Nephron (organoid): ENCODE measurements around the gene ZNF627.

Experiments
- H3K27ac Mint-ChIP-seq, 3 experiments: 2 replicates each; pipeline ENCODE4 v1.8.0; 2020; ENCODE audit warnings: mixed read lengths in 3 of 3, mild to moderate bottlenecking in 2 of 3, moderate library complexity in 1 of 3
- H3K27me3 Mint-ChIP-seq: 2 replicates; pipeline ENCODE4 v1.8.0; 2021; ENCODE audit warnings: low read depth, mild to moderate bottlenecking, moderate library complexity, mixed read lengths
- H3K36me3 Mint-ChIP-seq: 2 replicates; pipeline ENCODE4 v1.8.0; 2020; ENCODE audit warnings: low read depth, mixed read lengths
- H3K4me1 Mint-ChIP-seq: 2 replicates; pipeline ENCODE4 v1.8.0; 2020; ENCODE audit warnings: mixed read lengths
- H3K4me3 Mint-ChIP-seq, 3 experiments: 2 replicates each; pipeline ENCODE4 v1.8.0; 2020; ENCODE audit warnings: mild to moderate bottlenecking in 3 of 3, mixed read lengths in 3 of 3, moderate library complexity in 2 of 3
- H3K9me3 Mint-ChIP-seq: 2 replicates; pipeline ENCODE4 v1.8.0; 2020; ENCODE audit warnings: mixed read lengths
- TF ChIP-seq, protein P1 (sequence below), 3 experiments: fragments of 200-600 bp; sonication (generic); IDR thresholded peaks; one replicate each; pipeline ENCODE4 v1.5.0; 2021; ENCODE audit warnings: antibody characterized with exemption in 3 of 3; ENCODE audit not compliant: unreplicated experiment in 3 of 3

The ZNF627 gene

GRCh38 chr19:11658970-11659369 lies 61.7 kb downstream of the ZNF627 start:
- H3K27ac Mint-ChIP-seq = no peak overlapping the region
- H3K9me3 Mint-ChIP-seq = peaks cover 49% of the 10 kb centered on the region
- TF ChIP-seq, protein P1, sequence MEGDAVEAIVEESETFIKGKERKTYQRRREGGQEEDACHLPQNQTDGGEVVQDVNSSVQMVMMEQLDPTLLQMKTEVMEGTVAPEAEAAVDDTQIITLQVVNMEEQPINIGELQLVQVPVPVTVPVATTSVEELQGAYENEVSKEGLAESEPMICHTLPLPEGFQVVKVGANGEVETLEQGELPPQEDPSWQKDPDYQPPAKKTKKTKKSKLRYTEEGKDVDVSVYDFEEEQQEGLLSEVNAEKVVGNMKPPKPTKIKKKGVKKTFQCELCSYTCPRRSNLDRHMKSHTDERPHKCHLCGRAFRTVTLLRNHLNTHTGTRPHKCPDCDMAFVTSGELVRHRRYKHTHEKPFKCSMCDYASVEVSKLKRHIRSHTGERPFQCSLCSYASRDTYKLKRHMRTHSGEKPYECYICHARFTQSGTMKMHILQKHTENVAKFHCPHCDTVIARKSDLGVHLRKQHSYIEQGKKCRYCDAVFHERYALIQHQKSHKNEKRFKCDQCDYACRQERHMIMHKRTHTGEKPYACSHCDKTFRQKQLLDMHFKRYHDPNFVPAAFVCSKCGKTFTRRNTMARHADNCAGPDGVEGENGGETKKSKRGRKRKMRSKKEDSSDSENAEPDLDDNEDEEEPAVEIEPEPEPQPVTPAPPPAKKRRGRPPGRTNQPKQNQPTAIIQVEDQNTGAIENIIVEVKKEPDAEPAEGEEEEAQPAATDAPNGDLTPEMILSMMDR (IDR thresholded peaks at IDR 0.05; ENCODE audit: unreplicated experiment in 3 of 3) = no peak
- no peaks in the 10 kb centered on the region for H3K27me3 Mint-ChIP-seq
- H3K4me1 Mint-ChIP-seq = no peaks in the 10 kb centered on the region
- peaks cover 76% of the 10 kb centered on the region for H3K36me3 Mint-ChIP-seq
- H3K4me3 Mint-ChIP-seq = no peak overlapping the region

- Mint-ChIP-seq H3K4me3 (no peak overlapping the region), H3K27ac (no peak overlapping the region), H3K9me3 (peaks cover 50% of the 10 kb centered on the region), H3K36me3 (peaks cover 76% of the 10 kb centered on the region), H3K27me3 (no peaks in the 10 kb centered on the region), H3K4me1 (no peaks in the 10 kb centered on the region)
- TF ChIP-seq, protein P1 (IDR thresholded peaks at IDR 0.05; ENCODE audit: unreplicated experiment in 3 of 3) = peak in 1 of 3 experiments; percentile 10
Observed at GRCh38 chr19:11659612-11660011, 62.3 kb downstream of the ZNF627 start.

DNA sequence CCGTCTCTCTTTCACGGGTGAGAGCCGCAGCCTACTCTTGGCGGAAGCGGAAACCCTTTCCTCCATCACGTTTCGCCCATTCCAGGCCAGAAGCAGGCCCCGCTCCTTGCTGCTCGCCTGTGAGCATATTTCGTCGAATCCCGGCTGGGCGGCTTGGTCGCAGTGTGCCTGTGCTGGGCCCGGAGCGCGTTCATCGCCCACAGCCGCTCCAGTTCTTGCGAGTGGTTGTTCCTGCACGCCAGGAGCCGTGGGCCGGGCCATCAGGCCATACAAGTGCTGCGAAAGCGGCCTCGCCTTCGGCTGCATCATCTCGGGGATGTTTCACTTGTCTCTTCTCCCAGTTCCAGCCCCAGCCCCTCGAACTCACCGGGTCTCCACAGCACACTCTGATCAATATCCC lies 65.0 kb downstream of the ZNF627 start:
- peaks cover 44% of the 10 kb centered on the region for H3K9me3 Mint-ChIP-seq
- TF ChIP-seq, protein P1 (IDR thresholded peaks at IDR 0.05; ENCODE audit: unreplicated experiment in 3 of 3) = no peak
- H3K27ac Mint-ChIP-seq = no peak overlapping the region

DNA sequence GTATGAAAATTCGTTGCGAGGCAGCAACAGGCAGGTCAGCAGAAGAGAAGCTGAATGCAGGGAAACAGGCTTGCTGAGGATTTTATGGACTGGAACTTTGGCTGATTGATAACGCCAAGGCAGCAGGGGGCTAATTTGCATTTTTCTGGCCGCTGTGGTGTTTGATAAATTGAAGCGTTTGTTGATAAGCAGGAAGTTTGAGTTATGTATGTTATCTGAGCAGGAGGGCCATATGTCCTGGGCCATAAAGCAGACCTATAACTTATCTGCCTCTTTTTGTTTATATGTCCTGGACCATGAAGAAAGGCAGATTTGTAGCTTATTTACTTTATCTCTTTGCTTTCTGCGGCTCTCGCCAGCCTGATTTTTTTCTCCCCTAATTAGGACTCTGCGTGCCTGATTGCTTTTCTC lies 65.9 kb downstream of the ZNF627 start:
- H3K27ac Mint-ChIP-seq = no peak overlapping the region
- H3K4me1 Mint-ChIP-seq = no peaks in the 10 kb centered on the region
- no peak overlapping the region for H3K4me3 Mint-ChIP-seq
- H3K27me3 Mint-ChIP-seq = no peaks in the 10 kb centered on the region
- TF ChIP-seq, protein P1 (IDR thresholded peaks at IDR 0.05; ENCODE audit: unreplicated experiment in 3 of 3) = no peak
- H3K36me3 Mint-ChIP-seq = peaks cover 54% of the 10 kb centered on the region
- H3K9me3 Mint-ChIP-seq = peaks cover 45% of the 10 kb centered on the region

More for the DNA sequence above, 65.0 kb downstream of the ZNF627 start:
- Mint-ChIP-seq H3K36me3 (peaks cover 60% of the 10 kb centered on the region), H3K27me3 (no peaks in the 10 kb centered on the region), H3K4me3 (no peak overlapping the region), H3K4me1 (no peaks in the 10 kb centered on the region)
